Measurements from ENCODE around the gene ANKRD36C.
"Not testable (repeated sequence)": the region's sequence is repeated elsewhere in the genome, so short reads cannot be mapped to it uniquely, and the experiment has no call there.

Gene ANKRD36C

DNA sequence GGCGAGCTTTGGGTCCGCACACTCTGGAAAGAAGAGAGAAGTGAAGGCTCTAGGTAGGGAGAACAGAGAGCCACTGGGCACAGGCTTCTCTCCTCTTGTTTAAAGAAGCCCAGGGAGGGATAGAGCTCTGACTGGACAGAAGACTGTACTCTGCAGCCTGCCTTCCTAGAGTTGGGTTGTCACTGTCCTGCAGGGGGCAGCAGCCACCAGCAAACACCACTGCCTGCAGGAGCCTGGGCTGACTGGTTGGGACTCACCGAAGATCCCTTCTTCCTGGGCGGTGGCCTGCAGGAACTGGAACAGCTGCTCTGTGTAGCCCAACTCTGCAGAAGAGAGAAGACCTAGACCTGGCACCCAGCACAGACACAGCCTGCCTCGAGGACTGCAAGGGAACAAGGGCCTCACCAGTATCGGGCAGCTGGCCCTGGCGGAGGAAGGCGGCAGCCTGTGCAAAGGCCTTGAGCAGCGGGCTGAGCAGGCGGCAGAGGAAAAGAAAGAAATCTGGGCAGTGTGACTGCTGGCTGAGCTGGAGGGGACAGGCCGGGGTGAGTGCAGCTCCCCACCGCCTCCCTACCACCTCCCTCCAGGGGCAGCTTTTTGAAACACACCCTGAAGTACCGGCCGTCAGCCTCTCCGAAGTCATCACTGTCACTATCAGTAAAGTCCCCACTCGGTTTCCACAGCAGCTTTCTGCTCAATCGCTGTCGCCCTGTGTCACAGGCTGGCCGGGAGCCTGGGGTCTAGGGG, 31.2 kb upstream of the ANKRD36C start:
- not testable (repeated sequence) for H3K27ac ChIP-seq (ENCODE audit: low read depth, low read length); H3K36me3 ChIP-seq (ENCODE audit: control insufficient read depth in 5 of 5, insufficient read depth in 5 of 5, low read length in 5 of 5); H3K4me3 ChIP-seq (ENCODE audit: low read depth in 1 of 5, low read length in 5 of 5); H3K27me3 ChIP-seq (ENCODE audit: control insufficient read depth in 5 of 5, insufficient read depth in 4 of 5, low read length in 5 of 5); H3K4me1 ChIP-seq (ENCODE audit: control insufficient read depth in 5 of 5, insufficient read depth in 5 of 5, low read length in 5 of 5); H3K9ac ChIP-seq (ENCODE audit: low read length in 5 of 5); H3K9me3 ChIP-seq (ENCODE audit: control insufficient read depth in 5 of 5, low read length in 5 of 5)

DNA sequence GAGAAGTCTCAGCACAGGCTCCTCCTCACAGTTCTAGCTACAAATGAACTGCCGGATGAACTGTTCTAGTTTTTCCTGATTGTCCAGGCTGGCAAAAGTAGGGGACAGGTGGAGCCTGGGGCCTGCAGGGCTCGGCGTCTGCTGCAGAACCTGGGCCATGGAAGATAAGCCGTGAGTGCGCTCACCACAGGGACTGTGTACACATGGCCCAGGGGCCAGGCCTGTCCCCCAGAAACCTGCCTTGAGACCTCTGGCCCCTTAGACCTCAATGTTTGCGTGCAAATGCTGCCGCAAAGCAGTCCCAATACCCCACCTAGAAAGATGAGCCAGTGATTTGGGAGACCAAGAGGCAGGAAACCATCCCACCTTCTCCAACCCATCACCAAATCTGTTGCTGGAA, 30.5 kb upstream of the ANKRD36C start:
- H3K4me1 ChIP-seq (ENCODE audit: control insufficient read depth in 5 of 5, insufficient read depth in 5 of 5, low read length in 5 of 5); H3K36me3 ChIP-seq (ENCODE audit: control insufficient read depth in 5 of 5, insufficient read depth in 5 of 5, low read length in 5 of 5); H3K27ac ChIP-seq (ENCODE audit: low read depth, low read length); H3K9ac ChIP-seq (ENCODE audit: low read length in 5 of 5); H3K9me3 ChIP-seq (ENCODE audit: control insufficient read depth in 5 of 5, low read length in 5 of 5); H3K4me3 ChIP-seq (ENCODE audit: low read depth in 1 of 5, low read length in 5 of 5); H3K27me3 ChIP-seq (ENCODE audit: control insufficient read depth in 5 of 5, insufficient read depth in 4 of 5, low read length in 5 of 5): not testable (repeated sequence)

DNA sequence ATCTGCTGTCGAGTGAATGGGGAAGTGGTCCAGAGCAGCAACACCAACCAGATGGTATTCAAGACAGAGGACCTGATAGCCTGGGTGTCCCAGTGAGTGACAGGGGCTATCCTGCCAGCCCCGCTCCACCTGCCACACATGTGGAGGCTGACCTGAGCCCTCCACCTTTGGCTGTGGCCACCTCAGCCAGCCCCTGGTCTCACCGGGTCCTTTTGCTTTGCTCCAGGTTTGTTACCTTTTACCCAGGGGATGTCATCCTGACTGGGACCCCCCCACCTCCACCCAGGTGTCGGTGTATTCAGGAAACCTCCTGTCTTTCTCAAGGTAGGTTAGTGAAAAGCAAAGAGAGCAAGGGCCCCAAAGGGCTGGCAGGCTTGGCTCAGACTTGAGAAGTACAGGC, 29.5 kb upstream of the ANKRD36C start:
- not testable (repeated sequence) for H3K9ac ChIP-seq (ENCODE audit: low read length in 5 of 5); H3K4me1 ChIP-seq (ENCODE audit: control insufficient read depth in 5 of 5, insufficient read depth in 5 of 5, low read length in 5 of 5); H3K27me3 ChIP-seq (ENCODE audit: control insufficient read depth in 5 of 5, insufficient read depth in 4 of 5, low read length in 5 of 5); H3K27ac ChIP-seq (ENCODE audit: low read depth, low read length); H3K4me3 ChIP-seq (ENCODE audit: low read depth in 1 of 5, low read length in 5 of 5); H3K9me3 ChIP-seq (ENCODE audit: control insufficient read depth in 5 of 5, low read length in 5 of 5); H3K36me3 ChIP-seq (ENCODE audit: control insufficient read depth in 5 of 5, insufficient read depth in 5 of 5, low read length in 5 of 5)

DNA sequence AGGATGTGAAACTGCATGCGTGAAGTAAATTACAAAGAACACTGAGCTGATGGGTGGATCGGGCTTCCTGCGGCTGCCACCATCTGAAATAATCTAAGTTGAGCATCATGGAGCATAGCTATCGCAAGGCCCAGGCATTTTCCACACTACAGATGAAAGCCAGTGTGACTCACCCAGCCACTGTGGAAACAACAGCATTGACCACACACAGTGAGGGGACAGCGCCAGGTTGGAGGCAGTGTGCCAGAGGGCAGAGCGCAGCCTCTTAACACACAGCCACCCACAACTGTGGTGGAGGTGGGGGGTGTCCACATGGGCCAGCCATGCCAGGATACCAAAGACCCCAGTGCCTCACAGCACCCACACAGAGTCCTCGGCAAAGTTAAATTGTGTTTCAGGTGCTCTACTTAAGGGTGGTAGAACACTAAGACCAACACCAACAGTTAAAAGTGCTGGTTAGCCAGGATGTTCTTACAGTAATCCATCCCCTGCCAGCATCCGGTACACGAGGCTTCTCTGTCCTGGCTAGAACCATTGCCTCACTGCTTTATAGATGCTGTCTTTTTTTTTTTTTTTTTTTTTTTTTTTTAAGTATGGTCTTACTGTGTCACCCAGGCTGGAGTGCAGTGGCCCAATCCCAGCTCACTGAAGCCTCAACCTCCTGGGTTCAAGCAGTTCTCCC, 28.4 kb upstream of the ANKRD36C start:
- not testable (repeated sequence) for H3K9me3 ChIP-seq (ENCODE audit: control insufficient read depth in 5 of 5, low read length in 5 of 5); H3K27me3 ChIP-seq (ENCODE audit: control insufficient read depth in 5 of 5, insufficient read depth in 4 of 5, low read length in 5 of 5); H3K36me3 ChIP-seq (ENCODE audit: control insufficient read depth in 5 of 5, insufficient read depth in 5 of 5, low read length in 5 of 5); H3K4me1 ChIP-seq (ENCODE audit: control insufficient read depth in 5 of 5, insufficient read depth in 5 of 5, low read length in 5 of 5); H3K27ac ChIP-seq (ENCODE audit: low read depth, low read length); H3K4me3 ChIP-seq (ENCODE audit: low read depth in 1 of 5, low read length in 5 of 5); H3K9ac ChIP-seq (ENCODE audit: low read length in 5 of 5)

DNA sequence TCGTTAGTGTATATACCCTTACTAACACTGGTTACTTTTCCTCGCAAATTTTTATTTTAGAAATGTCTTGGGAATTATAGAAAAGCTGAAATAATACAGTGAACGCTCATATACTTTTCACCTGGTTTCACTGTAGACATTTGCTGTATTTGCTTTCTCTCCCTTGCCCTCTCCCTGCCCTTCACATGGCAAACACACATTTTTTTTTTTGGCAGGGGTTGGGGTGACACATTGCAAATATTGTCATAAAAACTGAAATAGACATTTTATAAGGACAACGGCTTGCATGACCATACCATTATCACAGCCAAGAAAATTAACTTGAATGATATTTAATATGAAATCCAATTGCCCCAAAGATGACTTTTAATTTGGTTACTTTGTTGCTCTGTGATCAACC, 24.7 kb upstream of the ANKRD36C start:
- H3K27ac ChIP-seq (ENCODE audit: low read depth, low read length); H3K9ac ChIP-seq (ENCODE audit: low read length in 5 of 5); H3K4me1 ChIP-seq (ENCODE audit: control insufficient read depth in 5 of 5, insufficient read depth in 5 of 5, low read length in 5 of 5); H3K9me3 ChIP-seq (ENCODE audit: control insufficient read depth in 5 of 5, low read length in 5 of 5); H3K36me3 ChIP-seq (ENCODE audit: control insufficient read depth in 5 of 5, insufficient read depth in 5 of 5, low read length in 5 of 5); H3K4me3 ChIP-seq (ENCODE audit: low read depth in 1 of 5, low read length in 5 of 5); H3K27me3 ChIP-seq (ENCODE audit: control insufficient read depth in 5 of 5, insufficient read depth in 4 of 5, low read length in 5 of 5): not testable (repeated sequence)

DNA sequence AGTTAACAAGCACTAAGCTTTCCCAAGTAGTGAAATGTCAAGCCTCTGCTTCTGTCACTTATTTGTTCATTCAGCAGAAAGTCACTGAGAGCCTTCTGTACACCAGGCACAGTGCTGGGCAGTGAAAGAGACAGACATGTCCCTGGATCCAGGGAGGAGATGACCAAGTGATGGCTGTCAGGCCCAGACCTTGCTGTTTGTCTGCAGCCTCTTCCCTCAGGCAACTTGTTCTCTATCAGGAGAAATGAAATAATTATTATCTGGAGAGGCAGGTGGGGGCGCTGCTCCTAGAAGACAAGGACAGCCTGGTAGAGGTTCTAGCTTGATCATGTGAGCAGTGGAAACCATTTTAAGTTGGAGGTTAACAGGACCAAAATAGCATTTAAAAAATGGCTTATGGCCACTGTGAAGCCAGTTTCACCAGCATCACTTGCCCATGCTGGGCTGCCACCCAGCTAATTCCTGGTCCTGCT, 21.2 kb upstream of the ANKRD36C start:
- not testable (repeated sequence) for H3K27me3 ChIP-seq (ENCODE audit: control insufficient read depth in 5 of 5, insufficient read depth in 4 of 5, low read length in 5 of 5); H3K36me3 ChIP-seq (ENCODE audit: control insufficient read depth in 5 of 5, insufficient read depth in 5 of 5, low read length in 5 of 5); H3K9me3 ChIP-seq (ENCODE audit: control insufficient read depth in 5 of 5, low read length in 5 of 5); H3K4me3 ChIP-seq (ENCODE audit: low read depth in 1 of 5, low read length in 5 of 5); H3K9ac ChIP-seq (ENCODE audit: low read length in 5 of 5); H3K27ac ChIP-seq (ENCODE audit: low read depth, low read length); H3K4me1 ChIP-seq (ENCODE audit: control insufficient read depth in 5 of 5, insufficient read depth in 5 of 5, low read length in 5 of 5)

DNA sequence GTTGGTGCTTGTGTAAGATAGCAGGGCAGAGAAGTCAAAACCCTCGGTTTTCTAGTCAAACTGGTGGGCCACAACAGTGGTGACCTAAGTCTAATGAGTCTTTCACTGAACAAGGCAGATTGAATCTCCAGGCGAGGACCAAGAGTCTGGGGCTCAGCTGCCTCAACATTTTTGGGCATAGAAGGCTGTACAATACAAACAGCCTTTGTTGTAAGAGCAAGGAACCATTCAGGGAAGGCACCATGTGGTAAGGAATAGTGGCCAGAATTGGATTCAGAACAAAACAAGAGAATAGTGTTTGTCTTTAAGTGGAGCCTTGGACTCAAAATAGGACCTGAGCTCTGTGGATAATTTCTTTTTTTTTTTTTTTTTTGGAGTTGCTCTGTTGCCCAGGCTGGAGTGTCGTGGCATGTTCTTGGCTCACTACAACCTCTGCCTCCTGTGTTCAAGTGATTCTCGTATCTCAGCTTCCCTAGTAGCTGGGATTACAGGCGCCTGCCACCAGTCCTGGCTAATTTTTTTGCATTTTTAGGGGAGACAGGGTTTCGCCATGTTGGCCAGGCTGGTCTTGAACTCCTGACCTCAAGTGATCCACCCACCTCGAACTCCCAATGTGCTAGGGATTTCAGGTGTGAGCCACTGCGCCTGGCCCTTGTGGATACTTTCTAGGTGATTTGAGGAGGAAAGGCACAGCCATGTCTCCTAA, 20.6 kb upstream of the ANKRD36C start:
- not testable (repeated sequence) for H3K9ac ChIP-seq (ENCODE audit: low read length in 5 of 5); H3K27me3 ChIP-seq (ENCODE audit: control insufficient read depth in 5 of 5, insufficient read depth in 4 of 5, low read length in 5 of 5); H3K36me3 ChIP-seq (ENCODE audit: control insufficient read depth in 5 of 5, insufficient read depth in 5 of 5, low read length in 5 of 5); H3K4me3 ChIP-seq (ENCODE audit: low read depth in 1 of 5, low read length in 5 of 5); H3K9me3 ChIP-seq (ENCODE audit: control insufficient read depth in 5 of 5, low read length in 5 of 5); H3K27ac ChIP-seq (ENCODE audit: low read depth, low read length); H3K4me1 ChIP-seq (ENCODE audit: control insufficient read depth in 5 of 5, insufficient read depth in 5 of 5, low read length in 5 of 5)

DNA sequence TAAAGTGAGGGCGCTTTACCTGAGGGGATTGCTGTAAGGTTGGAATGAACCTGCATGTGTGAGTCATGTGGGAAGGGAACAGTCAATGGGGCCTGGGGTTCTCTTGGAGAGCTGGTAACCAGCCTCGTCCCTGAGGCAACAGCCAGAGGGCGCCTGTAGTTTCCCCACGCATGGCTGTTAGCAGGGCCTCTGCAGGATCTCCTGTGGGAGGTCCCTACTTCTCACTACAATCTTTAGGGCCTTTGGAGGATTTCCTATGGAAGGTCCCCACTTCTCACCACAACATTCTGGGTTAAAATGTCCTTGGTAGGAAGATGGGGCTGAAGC, 19.5 kb upstream of the ANKRD36C start:
- H3K4me1 ChIP-seq (ENCODE audit: control insufficient read depth in 5 of 5, insufficient read depth in 5 of 5, low read length in 5 of 5); H3K9ac ChIP-seq (ENCODE audit: low read length in 5 of 5); H3K36me3 ChIP-seq (ENCODE audit: control insufficient read depth in 5 of 5, insufficient read depth in 5 of 5, low read length in 5 of 5); H3K27ac ChIP-seq (ENCODE audit: low read depth, low read length); H3K27me3 ChIP-seq (ENCODE audit: control insufficient read depth in 5 of 5, insufficient read depth in 4 of 5, low read length in 5 of 5); H3K9me3 ChIP-seq (ENCODE audit: control insufficient read depth in 5 of 5, low read length in 5 of 5): not testable (repeated sequence)
- H3K4me3 ChIP-seq (ENCODE audit: low read depth in 1 of 5, low read length in 5 of 5): peak overlapping the region in 3 of 5 donors; percentile 27 to 48 (median 30)

DNA sequence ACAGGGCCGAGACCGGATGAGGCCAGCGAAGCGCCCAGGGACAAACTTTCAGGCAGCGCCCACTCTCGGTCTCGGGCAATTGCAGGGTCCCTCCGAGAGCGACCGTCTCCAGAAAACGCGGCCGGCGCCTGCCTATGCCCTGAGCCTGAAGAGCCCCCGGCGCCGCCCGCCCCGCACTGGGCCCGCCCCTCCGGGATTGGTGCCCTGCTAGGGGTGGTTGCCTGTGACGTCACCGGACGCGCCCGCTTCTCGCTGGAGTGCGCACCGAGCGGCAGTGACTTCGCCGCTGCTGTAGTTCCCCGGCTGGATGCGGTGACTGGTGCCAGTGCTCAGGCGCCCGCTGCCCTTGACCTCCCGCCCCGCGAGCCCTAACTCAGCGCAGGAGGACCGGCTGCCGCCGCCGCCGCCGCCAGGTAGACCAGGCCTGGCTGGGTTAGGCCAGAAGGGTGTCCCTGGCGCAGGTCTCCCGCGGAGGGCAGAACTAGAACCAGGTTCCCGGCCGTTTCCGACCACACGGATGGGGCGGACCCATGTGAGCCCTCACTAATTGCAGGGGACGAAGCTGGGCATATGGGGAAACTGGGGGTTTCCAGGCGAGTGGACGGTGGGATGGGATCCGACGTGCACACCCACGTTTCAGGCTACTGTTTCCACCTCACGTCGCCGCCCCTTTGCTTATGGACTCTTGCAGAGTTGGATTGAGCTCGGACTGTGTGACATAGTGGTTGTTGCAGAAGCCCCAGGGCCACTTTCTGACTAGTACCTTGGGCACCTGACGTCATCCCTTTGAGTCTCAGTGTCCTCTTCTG, 18.9 kb upstream of the ANKRD36C start:
- H3K9ac ChIP-seq (ENCODE audit: low read length in 5 of 5): peak overlapping the region in 3 of 5 donors; percentile 43 to 58 (median 56)

DNA sequence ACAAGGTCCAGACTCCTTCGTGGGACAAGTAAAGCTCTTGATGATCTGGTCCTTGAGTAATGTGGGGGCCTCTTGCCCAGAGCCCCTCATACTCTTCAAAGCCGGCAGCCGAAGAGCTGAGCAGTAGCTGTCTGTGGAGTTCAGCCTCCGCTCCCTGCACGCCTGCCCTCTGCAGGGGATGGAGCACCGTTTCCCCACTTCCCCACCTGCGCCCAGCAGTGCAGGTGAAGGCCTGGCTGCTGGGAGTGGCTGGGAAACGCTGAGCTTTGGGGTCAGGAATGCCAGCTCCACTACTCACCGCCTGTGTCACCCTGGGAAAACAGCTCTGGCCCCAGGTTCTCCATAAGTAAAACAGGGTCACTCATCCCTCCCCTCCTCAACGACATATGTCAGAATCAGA, 18.2 kb upstream of the ANKRD36C start:
- not testable (repeated sequence) for H3K36me3 ChIP-seq (ENCODE audit: control insufficient read depth in 5 of 5, insufficient read depth in 5 of 5, low read length in 5 of 5); H3K9me3 ChIP-seq (ENCODE audit: control insufficient read depth in 5 of 5, low read length in 5 of 5); H3K27me3 ChIP-seq (ENCODE audit: control insufficient read depth in 5 of 5, insufficient read depth in 4 of 5, low read length in 5 of 5); H3K4me1 ChIP-seq (ENCODE audit: control insufficient read depth in 5 of 5, insufficient read depth in 5 of 5, low read length in 5 of 5); H3K27ac ChIP-seq (ENCODE audit: low read depth, low read length)
- peak overlapping the region; percentile 39 to 63 (median 56) for H3K4me3 ChIP-seq (ENCODE audit: low read depth in 1 of 5, low read length in 5 of 5)
- H3K9ac ChIP-seq (ENCODE audit: low read length in 5 of 5): peak overlapping the region in 3 of 5 donors; percentile 43 to 58 (median 56)

More for the DNA sequence above, 18.9 kb upstream of the ANKRD36C start:
- not testable (repeated sequence) for H3K36me3 ChIP-seq (ENCODE audit: control insufficient read depth in 5 of 5, insufficient read depth in 5 of 5, low read length in 5 of 5); H3K4me1 ChIP-seq (ENCODE audit: control insufficient read depth in 5 of 5, insufficient read depth in 5 of 5, low read length in 5 of 5); H3K9me3 ChIP-seq (ENCODE audit: control insufficient read depth in 5 of 5, low read length in 5 of 5); H3K27me3 ChIP-seq (ENCODE audit: control insufficient read depth in 5 of 5, insufficient read depth in 4 of 5, low read length in 5 of 5); H3K27ac ChIP-seq (ENCODE audit: low read depth, low read length)
- peak overlapping the region; percentile 36 to 63 (median 56) for H3K4me3 ChIP-seq (ENCODE audit: low read depth in 1 of 5, low read length in 5 of 5)
